ENCODE measurements around the gene NRG3. TPM values are rescaled to one million over a fixed set of nuclear protein-coding genes. Genes with fewer than 3 reads are reported as not detected.

NRG3 gene
- total and polyA plus RNA-seq, 2 donors (not counting 1 experiment from before 2014, with no cell fraction given): 0.06 TPM; not detected in 1

DNA sequence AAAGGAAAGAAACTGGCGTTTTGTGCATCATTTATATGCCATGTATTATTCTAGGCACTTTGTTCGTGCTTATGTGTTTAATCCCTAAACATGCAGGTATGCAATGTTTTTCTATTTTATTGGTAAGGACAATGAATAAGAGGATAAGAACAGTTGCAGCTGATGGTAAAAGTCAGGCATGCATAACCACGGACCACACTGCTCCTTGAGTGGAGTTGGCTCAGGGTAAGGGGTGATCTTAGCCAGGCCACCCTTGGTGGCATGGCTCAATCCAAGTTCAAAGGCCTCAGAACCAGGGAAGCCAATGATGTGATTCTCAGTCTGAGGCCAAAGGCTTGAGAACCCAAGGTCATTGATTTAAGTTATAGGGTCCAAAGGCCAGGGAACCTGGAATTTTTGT lies 1068.1 kb downstream of the NRG3 start:
- ATAC-seq (ENCODE audit: low read depth) (no peak), DNase-seq (no peak)
- Histone ChIP-seq H3K4me2 (replicated peaks; ENCODE audit: low read depth, low read length, poor library complexity, severe bottlenecking) (no peak overlapping the region), H2AFZ (ENCODE audit: insufficient read depth, low read depth, low read length, poor library complexity, severe bottlenecking) (no peak overlapping the region), H3K4me1 (ENCODE audit: control insufficient read depth in 2 of 2, insufficient read depth in 2 of 2, low read length in 2 of 2) (no peaks in the 10 kb centered on the region), H3K9ac (ENCODE audit: low read length) (no peak overlapping the region), H3K36me3 (replicated peaks in 1 of 2; ENCODE audit: control extremely low read depth in 1 of 2, control insufficient read depth in 1 of 2, extremely low read depth in 1 of 2, insufficient read depth in 2 of 2, low read length in 1 of 2) (no peaks in the 10 kb centered on the region), H3K9me3 (ENCODE audit: control extremely low read depth in 1 of 3, control insufficient read depth in 2 of 3, insufficient read depth in 1 of 3, low read length in 2 of 3) (peaks cover 0 to 1% (median 0%) of the 10 kb centered on the region in 3 donors), H3K79me2 (ENCODE audit: control insufficient read depth, insufficient read depth, low read length) (no peaks in the 10 kb centered on the region), H4K20me1 (ENCODE audit: control insufficient read depth, insufficient read depth, low read length, poor library complexity, severe bottlenecking) (no peaks in the 10 kb centered on the region), H3K4me3 (ENCODE audit: control extremely low read depth in 1 of 5, extremely low read depth in 1 of 5, insufficient read depth in 1 of 5, low read depth in 2 of 5, low read length in 4 of 5) (no peak overlapping the region), H3K27me3 (replicated peaks in 1 of 4; ENCODE audit: control extremely low read depth in 1 of 4, control insufficient read depth in 3 of 4, insufficient read depth in 4 of 4, low read length in 3 of 4) (no peaks in the 10 kb centered on the region), H3K27ac (ENCODE audit: low read length in 2 of 2) (no peak overlapping the region)
- Mint-ChIP-seq H3K27me3 (no peaks in the 10 kb centered on the region), H3K4me3 (no peak overlapping the region), H3K9me3 (ENCODE audit: insufficient read depth) (peaks cover 4% of the 10 kb centered on the region), H3K4me1 (no peaks in the 10 kb centered on the region), H3K27ac (no peak overlapping the region)
- ChIA-PET CTCF (no interaction called here), POLR2A (no interaction called here)
- 74% methylated on average over 2 of the region's 3 CpGs for WGBS (ENCODE audit: insufficient coverage)
- intact Hi-C loops (cut with micrococcal nuclease): no loop called here
- no peak for TF ChIP-seq EZH2 (IDR thresholded peaks at IDR 0.05; ENCODE audit: borderline replicate concordance, insufficient read depth, low read depth, low read length, poor library complexity, severe bottlenecking)
- TF ChIP-seq, protein P1, sequence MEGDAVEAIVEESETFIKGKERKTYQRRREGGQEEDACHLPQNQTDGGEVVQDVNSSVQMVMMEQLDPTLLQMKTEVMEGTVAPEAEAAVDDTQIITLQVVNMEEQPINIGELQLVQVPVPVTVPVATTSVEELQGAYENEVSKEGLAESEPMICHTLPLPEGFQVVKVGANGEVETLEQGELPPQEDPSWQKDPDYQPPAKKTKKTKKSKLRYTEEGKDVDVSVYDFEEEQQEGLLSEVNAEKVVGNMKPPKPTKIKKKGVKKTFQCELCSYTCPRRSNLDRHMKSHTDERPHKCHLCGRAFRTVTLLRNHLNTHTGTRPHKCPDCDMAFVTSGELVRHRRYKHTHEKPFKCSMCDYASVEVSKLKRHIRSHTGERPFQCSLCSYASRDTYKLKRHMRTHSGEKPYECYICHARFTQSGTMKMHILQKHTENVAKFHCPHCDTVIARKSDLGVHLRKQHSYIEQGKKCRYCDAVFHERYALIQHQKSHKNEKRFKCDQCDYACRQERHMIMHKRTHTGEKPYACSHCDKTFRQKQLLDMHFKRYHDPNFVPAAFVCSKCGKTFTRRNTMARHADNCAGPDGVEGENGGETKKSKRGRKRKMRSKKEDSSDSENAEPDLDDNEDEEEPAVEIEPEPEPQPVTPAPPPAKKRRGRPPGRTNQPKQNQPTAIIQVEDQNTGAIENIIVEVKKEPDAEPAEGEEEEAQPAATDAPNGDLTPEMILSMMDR (IDR thresholded peaks at IDR 0.05): no peak

DNA sequence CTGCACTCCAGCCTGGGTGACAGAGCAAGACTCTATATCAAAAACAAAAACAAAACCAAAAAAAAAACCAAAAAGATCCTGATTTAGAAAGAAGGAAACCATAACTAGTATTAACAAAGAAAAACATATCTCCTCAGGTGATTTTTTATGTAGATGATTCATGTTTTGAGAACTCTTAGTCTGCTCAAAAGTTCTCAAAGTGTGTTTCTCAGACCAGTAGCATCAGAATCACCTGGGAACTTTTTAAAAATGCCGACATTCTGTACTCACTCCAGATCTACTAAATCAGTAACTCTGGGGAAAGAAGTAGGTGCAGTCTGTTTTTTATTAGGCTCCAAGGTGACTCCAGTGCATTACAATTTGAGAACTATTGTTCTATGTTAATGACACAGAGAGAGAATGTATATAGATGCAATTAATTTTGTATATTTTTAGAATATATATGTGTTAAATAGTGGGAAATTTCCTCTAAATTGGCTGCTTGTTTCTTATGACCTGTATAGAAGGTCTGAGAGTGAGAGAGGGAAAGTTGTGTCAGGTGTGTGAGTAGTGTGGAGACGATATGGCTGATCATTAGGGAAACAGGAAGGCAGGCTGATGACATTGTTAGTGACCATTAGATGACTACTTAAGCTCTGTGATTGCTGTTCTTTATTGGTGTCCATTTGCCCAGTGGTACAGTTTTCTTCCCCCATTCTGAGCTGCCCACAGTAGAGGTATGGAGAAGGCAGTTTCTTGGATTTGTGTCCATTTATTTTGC lies 1075.0 kb downstream of the NRG3 start:
- ChIA-PET POLR2A (no interaction called here), CTCF (no interaction called here)
- Histone ChIP-seq H3K4me1 (ENCODE audit: control insufficient read depth in 2 of 2, insufficient read depth in 2 of 2, low read length in 2 of 2) (no peaks in the 10 kb centered on the region), H3K36me3 (replicated peaks in 1 of 2; ENCODE audit: control extremely low read depth in 1 of 2, control insufficient read depth in 1 of 2, extremely low read depth in 1 of 2, insufficient read depth in 2 of 2, low read length in 1 of 2) (no peaks in the 10 kb centered on the region), H3K4me2 (replicated peaks; ENCODE audit: low read depth, low read length, poor library complexity, severe bottlenecking) (no peak overlapping the region), H4K20me1 (ENCODE audit: control insufficient read depth, insufficient read depth, low read length, poor library complexity, severe bottlenecking) (no peaks in the 10 kb centered on the region), H2AFZ (ENCODE audit: insufficient read depth, low read depth, low read length, poor library complexity, severe bottlenecking) (no peak overlapping the region), H3K27me3 (replicated peaks in 1 of 4; ENCODE audit: control extremely low read depth in 1 of 4, control insufficient read depth in 3 of 4, insufficient read depth in 4 of 4, low read length in 3 of 4) (no peaks in the 10 kb centered on the region), H3K9ac (ENCODE audit: low read length) (no peak overlapping the region), H3K27ac (ENCODE audit: low read length in 2 of 2) (no peak overlapping the region), H3K4me3 (ENCODE audit: control extremely low read depth in 1 of 5, extremely low read depth in 1 of 5, insufficient read depth in 1 of 5, low read depth in 2 of 5, low read length in 4 of 5) (no peak overlapping the region), H3K9me3 (ENCODE audit: control extremely low read depth in 1 of 3, control insufficient read depth in 2 of 3, insufficient read depth in 1 of 3, low read length in 2 of 3) (peaks cover 0 to 1% (median 0%) of the 10 kb centered on the region in 3 donors), H3K79me2 (ENCODE audit: control insufficient read depth, insufficient read depth, low read length) (no peaks in the 10 kb centered on the region)
- Mint-ChIP-seq H3K4me1 (no peaks in the 10 kb centered on the region), H3K27me3 (no peaks in the 10 kb centered on the region), H3K4me3 (no peak overlapping the region), H3K27ac (no peak overlapping the region), H3K9me3 (ENCODE audit: insufficient read depth) (peaks cover 6% of the 10 kb centered on the region)
- TF ChIP-seq EZH2 (IDR thresholded peaks at IDR 0.05; ENCODE audit: borderline replicate concordance, insufficient read depth, low read depth, low read length, poor library complexity, severe bottlenecking): no peak
- TF ChIP-seq, protein P1 (IDR thresholded peaks at IDR 0.05): no peak
- 60% methylated on average over 1 of the region's 2 CpGs for WGBS (ENCODE audit: insufficient coverage)
- DNase-seq: no peak
- ATAC-seq (ENCODE audit: low read depth): no peak
- intact Hi-C loops (cut with micrococcal nuclease): no loop called here
